Activated CD8-positive, alpha-beta memory T cell treated with anti-CD3 and anti-CD28 coated beads, Interleukin-2, amount 50 U/mL, for 1 hour (primary cell): ENCODE data around the gene DAB2IP.
"Not testable (repeated sequence)": the region's sequence is repeated elsewhere in the genome, so short reads cannot be mapped to it uniquely, and the experiment has no call there.

ENCODE experiments used
- DNase-seq: peaks from one replicate; pipeline ENCODE4 v3.0.0-alpha.2; 2020; ENCODE audit errors: extremely low read depth

The DAB2IP gene

DNA sequence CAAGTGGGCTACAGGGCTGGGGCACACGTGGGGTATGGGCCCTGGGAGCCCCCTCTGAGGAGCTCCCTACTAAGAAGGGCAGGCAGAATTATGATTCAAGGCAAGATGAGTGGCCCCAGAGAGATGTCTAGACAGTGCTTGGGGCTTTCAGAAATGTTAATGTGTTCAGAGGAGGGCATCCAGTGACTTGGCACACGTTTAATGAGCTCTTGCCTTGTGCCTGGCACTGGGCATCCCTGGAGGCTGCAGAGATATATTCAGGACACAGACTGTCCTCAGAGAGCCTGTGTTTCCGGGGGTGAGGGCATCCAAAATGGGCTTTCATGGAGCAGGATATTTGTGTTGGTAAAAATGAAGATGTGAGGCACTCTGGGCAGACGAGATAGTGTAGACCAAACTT lies 25.4 kb upstream of the DAB2IP start:
- DNase-seq = no peak

DNA sequence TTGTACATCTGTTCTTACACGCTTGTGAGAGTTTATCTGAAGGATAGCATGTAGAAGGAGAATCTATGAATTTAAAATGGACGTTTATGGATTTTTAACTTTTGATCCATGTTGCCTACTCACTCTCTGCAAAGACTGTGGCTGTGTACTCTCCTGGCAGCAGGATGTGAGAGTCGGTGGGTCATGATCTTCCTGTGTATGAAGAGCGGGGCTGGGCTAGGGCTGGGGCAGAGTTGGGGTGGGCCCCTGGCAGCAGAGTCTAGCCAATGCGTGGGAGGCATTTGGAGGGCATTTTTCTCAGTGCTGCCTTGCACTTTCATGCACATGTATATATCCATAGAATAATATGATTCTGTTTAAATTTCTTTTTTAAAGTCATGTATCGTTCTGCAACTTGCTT lies 24.0 kb upstream of the DAB2IP start:
- no peak for DNase-seq

DNA sequence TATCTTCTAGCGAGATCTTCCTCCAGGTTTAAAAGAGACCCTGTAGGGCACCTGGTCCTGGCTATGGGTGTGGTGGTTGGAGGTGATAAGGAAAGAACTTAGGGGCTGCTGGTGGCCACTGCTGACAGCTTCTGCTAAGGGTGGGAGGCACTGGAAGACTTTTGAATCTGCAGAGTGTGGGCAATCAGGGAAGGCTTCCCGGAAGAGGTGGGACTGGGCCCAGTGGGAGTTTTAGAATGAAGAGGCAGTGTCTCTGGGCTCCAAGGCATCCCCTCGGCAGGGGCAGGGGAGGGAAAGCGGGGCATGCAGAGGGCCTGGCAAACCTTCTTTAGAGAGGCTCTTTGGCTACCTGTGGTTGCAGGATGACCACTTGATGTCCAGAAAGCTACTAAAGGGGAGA lies 23.0 kb upstream of the DAB2IP start:
- DNase-seq = no peak

DNA sequence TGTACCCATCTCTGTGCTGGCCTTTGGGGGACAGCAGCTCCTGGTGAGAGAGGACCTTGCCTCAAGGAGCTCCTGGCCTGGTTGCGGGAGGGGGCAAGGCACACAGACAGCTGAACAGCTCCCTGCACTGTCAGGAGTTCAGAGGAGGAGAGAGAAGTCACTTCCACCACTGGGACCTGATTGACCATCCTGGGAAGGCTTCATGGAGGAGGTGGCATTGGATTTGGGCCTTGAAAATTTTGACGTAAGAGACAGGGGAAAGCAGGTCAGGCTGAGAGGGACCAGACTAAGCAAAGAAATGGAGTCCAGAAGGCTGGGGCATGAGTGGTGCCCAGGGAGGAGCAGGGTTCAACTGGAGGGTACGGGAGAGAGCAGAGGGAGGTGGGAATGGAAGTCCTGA lies 20.3 kb upstream of the DAB2IP start:
- no peak for DNase-seq

DNA sequence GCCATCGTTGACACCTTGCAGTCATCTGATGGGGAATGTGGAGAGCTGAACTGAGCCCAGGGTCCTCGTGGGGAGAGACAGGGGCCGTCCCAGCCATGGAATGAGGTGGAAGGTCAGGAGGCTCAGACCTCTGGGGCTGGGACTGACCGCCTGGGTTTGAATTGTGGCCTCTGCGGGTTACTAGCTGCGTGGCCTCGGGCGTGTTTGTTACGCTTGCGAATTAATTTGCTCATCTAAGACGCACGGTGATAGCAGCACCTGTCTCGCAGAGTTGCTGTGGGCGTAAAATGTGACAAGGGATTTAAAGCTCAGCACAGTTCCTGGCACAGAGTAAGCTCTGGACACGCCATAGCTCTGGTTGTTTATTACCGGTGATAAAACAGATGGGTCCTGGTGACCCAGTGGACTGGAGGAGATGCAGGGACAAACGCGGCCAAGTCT lies 19.4 kb upstream of the DAB2IP start:
- no peak for DNase-seq

DNA sequence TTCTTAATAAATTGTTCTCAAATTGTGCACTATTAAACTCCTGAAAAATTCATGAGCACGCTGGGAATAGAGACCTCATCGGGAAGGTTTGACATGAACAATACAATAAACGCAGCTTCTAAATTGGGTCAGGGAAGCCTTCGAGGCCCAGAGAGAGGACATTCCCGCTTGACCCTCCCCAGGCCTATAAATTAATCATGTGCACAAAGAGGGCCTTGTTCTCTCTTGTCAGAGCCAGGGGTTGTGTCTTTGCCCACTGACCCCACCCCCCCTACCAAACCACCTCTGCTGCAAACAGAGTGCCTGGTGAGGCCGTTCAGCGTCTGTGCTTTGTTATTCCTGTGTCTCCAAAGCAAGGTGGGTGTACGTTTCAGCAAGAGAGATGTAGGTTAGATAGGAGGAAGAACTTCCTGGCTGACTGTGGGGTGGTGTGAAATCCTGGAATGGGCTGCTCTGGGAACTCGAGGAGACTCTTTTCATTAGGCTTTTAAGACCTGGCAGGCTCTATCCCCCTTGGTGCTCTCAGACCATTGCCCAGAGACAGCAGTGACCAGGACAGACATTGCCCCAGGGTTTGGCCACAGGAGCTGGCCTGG lies 18.2 kb upstream of the DAB2IP start:
- no peak for DNase-seq

DNA sequence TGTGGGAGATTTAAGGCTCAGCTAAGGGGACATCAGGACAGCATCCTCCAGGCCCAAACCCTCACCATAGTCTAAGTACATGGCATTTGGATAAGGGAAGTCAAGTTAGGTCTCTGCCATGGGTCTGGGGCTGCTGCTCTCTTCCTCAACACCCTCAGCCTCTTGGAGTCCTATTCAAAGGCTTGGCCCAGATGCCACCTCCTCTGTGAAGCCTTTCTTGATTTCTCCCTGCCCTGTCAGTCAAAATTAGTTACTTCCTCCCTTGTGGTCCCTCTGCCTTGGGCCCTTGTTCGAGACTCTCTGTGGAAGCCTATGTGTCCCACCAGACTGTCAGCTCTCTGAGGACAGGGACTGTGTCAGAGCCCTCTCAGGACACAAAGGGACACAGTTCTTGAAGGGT lies 17.7 kb upstream of the DAB2IP start:
- DNase-seq = no peak

DNA sequence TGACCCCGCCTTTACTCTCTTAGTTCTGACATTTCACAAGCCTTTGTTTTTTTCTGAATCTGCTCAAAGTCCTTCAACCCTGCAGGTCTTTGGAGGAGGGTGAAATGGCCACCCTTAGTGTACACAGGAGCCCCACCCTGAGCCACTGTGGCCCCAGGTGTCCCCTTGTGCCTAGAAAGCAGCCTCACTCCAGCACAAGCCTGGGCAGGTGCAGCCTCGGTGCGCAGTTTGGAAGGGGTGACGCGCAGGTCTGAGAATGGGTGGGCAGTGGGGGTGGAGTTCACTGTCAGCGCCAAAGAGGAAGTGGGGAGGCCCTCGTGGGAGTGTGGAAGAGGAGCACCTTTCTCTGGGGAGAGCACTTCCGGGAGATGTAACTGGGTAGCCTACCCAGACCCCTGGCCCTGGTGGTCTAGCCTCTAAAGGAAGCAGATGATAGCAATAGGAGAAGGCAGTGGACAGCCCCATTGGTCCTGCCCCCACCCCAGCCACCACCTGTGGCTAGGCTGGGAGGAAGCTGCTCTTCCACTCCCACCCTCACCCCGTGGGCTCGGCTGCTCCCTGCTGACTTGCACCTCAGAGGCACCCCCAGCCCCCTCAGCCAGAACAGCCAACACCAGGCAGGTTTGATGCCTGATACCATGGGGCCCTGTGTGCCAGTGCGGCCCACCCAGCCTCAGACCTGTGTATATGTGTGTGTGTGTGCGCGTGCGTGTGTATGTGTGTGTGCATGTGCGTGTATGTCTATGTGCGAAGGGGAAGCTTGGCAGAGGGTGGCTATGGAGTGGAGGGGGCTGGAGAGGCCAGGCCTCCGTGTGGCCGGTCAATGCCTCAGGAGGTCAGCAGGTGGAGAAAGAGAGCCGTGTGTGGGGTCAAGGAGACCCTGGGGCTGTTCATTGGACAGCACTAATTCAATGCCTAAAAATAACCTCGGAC lies 16.8 kb upstream of the DAB2IP start:
- DNase-seq = no peak

DNA sequence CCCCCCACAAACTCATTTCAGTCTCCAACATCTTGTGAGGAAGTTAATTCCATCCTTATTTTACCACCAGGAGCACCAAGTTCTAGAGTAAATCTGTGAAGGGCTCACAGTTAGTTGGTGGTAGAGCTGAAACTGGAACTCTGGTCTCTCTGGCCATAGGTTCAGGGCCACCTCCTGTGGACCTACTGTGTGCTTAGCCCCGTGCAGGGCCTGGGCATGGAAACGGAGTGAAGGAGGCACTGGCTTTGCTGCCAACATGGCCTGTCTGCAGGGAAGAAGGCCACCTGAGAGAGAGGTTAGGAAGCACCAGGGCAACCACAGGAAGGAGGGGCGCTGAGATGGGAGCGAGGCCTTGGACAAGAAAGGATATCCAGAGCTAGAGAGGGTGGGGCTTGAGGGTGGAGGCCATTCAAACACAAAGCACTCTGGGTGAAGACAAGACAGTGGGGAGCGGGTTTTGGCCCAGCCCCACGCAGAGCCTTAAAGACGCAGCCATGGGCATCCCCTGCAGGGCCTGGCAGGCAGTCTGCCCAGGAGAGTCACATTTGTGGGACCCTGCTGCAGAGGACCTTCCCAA lies 16.0 kb upstream of the DAB2IP start:
- DNase-seq = no peak

DNA sequence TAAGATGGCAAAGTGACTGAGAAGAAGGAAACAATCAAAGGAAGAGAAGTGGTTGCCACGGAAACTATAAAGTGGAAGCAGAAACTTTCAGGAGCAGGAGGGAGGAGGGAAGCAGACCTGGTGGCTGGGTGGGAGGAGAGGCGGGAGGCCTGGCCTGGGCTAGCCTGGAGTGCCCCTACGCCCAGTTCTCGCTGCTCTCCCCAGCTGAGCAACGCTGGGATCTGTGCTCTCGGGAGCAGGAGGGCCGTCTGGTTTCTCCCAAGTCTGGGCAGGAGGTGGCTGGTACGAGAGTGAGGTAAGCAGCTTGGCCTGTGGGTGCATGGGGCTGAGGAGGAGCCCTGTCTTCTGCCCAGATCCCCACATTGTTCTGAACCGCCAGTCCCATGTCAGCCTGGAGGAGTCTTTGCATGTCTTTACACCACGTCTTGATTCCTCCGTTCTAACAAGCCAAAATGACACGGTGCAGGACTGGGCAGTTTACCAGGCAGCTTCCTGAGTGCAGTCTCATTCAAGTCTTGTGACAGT lies 15.0 kb upstream of the DAB2IP start:
- no peak for DNase-seq

DNA sequence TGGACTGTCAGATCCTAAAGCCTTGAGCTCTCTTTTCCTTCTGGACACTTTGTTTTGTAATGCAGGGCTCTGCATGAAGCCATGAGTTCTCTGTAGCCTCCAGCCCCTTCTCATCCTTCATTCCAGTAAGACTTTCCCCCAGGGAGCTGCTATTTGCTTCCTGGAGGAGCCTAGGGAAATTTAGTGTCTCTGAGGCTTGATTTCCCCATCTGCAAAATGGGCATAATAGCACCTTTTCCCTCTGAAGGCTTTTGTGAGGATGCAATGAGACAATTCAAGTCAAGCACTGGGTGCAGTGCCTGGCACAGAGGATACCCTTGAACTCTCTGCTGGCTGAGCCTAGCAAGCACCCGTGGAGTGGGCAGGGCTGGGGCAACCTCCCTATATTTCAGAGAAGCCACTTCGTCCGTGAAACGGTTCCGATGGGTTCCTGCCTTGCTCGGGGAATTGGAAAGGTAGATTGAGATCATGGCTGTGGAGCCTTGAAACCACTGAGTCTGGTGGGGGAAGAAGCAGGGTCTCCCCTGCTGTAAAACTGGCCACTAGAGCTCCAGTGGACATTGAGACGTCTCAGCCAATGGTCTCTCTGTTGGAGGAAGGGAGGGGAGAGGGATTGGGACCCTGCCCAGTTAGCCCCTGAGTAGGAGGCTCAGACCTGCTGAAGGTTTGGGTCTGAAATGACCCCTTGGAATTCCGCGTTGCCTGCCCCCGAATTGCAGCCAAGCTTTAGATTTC lies 14.3 kb upstream of the DAB2IP start:
- no peak for DNase-seq

DNA sequence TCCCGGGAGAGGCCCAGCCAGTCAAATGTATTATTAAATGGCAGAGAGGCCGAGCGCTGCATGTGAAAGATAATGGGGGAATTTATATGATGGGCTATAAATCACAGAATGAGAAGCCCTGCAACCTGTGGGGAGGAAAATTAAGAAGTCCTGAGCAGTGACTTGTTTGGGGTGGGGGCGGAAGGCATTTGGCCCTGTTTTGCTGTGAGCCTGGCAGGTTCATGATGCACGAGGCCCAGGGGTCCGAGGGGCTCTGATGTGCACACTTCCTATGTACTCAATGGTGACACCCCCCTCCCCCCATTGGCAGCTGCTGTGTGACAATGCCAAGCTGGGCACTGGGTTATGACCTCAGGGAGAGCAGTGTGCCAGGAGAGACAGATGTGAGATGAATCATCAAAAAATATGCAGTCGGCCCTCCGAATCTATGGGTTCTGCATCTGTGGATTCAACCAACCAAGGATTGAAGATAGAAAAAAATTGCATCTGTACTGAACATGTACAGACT lies 13.7 kb upstream of the DAB2IP start:
- DNase-seq = no peak

DNA sequence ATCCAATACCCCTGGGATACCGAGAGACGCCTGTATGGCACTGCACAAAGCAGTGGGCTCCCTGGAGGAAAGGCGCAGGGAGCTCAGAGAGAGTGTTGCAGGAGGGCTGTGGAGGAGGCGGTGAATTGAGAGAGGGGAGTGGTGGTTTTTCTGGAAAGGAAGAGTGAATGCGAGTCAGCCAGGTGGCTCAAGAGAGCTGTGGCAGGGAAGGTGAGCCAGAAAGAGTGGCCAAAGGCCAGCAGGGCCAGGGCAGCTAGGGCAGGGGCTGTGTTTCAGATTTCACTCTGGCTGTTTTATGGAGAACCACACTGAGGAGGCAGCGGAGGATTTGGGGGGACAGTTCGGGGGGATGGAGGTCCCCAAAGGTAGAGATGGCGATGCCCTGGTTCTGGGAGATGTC lies 13.0 kb upstream of the DAB2IP start:
- no peak for DNase-seq

DNA sequence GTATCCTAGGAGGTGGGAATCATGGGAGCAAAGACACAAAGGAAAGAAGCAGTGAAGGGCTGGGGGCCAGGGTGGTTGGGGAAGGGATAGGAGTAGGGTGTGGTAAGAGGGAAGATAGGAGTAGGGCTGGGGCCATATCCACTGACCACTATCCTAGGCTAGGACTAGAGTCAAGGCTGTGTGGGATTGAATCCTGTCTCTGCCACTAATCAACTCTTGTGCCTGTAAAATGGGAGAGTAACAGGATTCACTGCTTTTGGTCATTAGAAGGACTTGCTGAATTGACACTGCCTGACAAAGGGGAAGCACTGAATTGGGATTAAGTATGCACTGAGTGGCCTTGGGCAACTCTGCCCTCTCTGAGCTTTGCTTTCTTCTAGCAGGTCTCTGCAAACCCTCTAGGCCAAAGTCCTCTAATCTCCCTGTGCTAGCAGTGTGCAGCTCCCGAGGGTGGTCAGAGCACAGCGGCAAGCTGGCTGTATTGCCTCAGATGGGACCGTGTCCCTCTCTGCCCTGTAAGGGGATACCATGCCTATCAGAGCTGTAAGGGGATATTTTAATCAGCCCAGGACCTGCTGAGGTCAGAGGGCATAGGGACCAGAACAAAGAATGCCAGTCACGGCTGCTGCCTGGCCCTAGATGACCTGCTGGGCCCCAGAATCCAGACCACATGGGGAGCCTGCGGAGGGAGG lies 12.4 kb upstream of the DAB2IP start:
- DNase-seq = no peak

DNA sequence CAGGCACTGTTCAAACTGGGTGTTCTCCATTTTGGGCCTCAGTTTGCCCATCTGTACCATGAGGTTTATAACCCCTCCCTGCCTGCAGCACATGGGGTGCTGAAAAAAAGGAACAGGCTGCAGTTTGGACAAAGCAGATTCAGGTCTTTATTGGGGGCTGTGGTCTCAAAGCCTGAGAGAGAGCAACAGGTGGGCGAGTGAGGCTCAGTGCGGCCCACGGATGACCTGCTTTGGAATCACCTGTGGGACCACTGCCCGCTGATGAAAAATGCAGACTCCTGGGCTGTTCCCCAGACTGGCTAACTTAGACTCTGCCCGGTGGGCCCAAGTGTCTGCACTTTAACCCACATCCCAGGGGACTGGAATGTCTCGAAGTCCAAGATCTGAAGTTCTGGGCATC lies 11.8 kb upstream of the DAB2IP start:
- no peak for DNase-seq

DNA sequence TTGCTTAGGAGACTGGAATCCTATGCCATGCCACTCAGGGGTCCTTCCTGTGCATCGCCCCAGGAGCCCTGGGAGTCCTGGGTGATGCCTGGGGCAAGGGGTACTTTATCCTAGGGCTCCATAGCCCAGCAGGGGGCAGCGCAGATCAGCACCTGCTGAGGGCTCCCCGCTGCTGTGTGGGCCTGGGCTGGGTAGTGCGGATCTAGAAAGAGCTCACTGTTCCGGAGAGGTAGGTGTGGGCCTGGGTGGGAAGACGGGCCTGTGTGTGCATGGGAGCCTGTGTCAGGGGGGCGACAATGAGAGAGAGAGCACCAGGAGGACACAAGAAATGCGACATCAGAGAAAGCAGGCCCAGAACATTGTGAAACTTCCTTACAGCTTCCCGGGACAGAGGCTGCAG lies 11.4 kb upstream of the DAB2IP start:
- DNase-seq = no peak

DNA sequence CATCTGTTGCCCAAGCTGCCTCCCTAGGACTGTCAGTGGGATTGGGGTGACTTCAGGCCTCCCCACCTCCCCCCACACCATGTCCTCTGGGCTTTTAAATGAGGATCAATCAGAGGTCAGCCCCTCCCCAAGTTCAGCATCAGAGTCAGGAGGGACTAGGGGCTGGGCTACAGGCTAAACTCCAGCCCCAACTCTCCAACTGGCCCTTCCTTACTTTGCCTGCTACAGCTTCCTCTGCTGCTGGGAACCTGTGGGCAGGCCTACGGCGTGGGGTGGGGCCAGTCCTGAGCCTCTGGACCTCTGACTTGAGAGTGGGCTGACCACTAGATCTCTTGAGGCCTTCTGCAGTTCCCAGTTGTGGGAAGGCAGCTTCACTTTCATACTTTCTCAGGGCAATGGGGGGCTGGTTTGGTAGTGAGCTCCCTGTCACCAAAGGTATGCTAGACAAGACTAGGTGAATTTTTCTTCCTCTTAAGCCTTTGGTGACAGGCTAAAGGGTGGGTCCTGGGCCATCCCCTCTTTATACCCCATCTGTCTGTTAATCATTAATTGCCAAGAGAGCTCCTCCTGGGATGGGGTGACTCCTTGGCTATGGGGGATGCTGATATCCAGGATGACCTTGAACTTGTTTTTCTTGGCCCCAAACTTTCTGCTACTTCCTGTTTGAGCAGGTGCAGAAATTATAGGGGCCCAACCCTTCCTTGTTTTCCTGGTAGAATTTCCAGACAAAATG lies 10.8 kb upstream of the DAB2IP start:
- DNase-seq = no peak

DNA sequence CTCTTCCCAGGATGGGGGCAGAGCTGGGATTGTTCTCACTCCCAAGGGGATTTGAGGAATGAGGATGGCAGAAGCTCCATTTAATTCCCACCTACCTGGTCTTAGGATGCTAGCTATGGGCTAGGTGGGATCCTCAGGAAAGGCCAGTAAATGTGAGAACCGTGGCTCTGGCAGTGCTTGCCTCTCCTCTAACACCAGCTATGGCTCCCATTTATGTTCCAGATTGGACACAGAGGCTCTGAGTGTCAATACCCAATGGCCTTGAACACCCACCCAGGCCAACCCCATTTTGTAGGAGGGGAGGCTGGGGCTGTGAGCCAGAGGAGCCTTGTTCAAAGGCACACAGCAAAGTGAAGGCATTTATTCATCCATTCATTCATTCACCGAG lies 10.2 kb upstream of the DAB2IP start:
- DNase-seq = no peak

DNA sequence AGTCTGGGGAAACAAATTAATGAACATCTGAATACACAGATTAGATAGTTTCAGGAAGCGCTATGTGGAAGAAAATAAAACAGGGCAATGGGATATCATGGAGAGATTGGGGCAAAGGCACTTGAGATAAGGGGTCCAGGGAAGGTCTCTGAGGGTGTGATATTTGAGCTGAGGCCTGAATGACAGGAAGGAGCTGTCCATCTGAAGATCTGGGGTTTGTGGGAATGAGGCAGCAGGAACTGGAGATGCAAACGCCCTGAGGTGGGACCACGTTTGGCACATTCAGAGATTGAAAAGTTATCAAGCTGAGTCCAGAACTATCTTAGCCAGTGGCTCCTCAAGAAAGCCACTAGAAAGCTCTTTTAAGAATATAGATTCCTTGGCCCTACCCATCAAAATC lies 8.7 kb upstream of the DAB2IP start:
- DNase-seq = no peak

DNA sequence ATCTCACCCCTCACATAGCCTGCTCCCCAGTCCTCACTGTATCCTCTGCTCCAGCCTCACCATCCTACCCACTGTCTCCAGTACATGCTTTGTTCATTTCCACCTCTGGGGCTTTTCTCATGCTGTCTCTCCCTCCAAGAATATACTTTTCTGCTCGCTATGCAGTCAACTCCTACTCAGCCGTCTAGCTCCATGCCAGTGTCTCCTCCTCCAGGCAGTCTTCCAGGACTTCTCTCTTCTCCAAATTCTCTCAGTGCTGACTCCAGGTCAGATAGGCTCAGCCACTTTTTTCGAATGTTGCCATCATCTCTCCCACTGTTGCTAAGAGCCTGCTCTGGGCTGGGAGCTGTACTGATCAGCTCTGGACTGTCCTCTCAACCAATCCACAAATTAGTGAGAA lies 8.0 kb upstream of the DAB2IP start:
- DNase-seq = no peak

DNA sequence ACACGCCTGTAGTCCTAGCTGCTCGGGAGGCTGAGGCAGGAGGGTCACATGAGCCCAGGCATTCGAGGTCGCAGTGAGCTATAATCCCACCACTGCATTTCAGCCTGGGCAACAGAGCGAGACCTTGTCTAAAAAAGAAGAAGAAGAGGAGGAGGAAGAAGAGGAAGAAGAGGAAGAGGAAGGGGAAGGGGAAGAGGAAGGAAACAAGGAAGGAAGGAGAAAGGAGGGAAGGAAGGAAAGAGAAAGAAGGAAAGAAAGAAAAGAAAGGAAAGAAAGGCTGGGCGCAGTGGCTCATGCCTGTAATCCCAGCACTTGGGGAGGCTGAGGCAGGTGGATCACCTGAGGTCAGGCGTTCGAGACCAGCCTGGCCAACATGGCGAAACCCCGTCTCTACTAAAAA lies 7.4 kb upstream of the DAB2IP start:
- DNase-seq = not testable (repeated sequence)
